SU-DHL-6 (cell line): ENCODE measurements around the gene GPR137.
A peak's percentile ranks its signal among the peaks of the same experiment; 100 is the strongest.
"Not testable (repeated sequence)": the region's sequence is repeated elsewhere in the genome, so short reads cannot be mapped to it uniquely, and the experiment has no call there.

Source experiments
- H2AFZ ChIP-seq: fragments of 200-600 bp; sonication (generic); 2 replicates; pipeline ENCODE4 v1.6.1; 2014; ENCODE audit warnings: low read depth, mild to moderate bottlenecking, moderate library complexity, mixed read lengths, antibody characterized with exemption, low read length; ENCODE audit not compliant: severe bottlenecking
- H3F3A ChIP-seq: fragments of 200-600 bp; shearing (Covaris generic); 2 replicates; pipeline ENCODE4 v1.6.0; 2016; ENCODE audit warnings: antibody characterized with exemption, mild to moderate bottlenecking; ENCODE audit not compliant: insufficient read depth
- H3K27ac ChIP-seq: fragments of 200-600 bp; sonication (generic); 2 replicates; pipeline ENCODE4 v1.5.1; 2016; ENCODE audit warnings: low read depth, mild to moderate bottlenecking, low read length, moderate library complexity, mixed read lengths
- H3K27me3 ChIP-seq: fragments of 200-600 bp; sonication (generic), shearing (Covaris generic); 2 replicates; pipeline ENCODE4 v1.6.0; 2014; ENCODE audit warnings: mild to moderate bottlenecking, low read length
- H3K36me3 ChIP-seq: fragments of 200-600 bp; sonication (generic); 2 replicates; pipeline ENCODE4 v1.6.1; 2014; ENCODE audit warnings: mild to moderate bottlenecking, low read length, mixed read lengths
- H3K4me2 ChIP-seq: fragments of 300-600, 200-600 bp; shearing (Covaris generic), sonication (generic); 2 replicates; pipeline ENCODE4 v1.6.0; 2014; ENCODE audit warnings: low read length, low read depth, mild to moderate bottlenecking; ENCODE audit not compliant: poor library complexity, severe bottlenecking
- H3K4me3 ChIP-seq: fragments of 200-600 bp; sonication (generic); 2 replicates; pipeline ENCODE4 v1.5.1; 2014; ENCODE audit warnings: antibody characterized with exemption, low read length, mild to moderate bottlenecking, mixed read lengths; ENCODE audit not compliant: insufficient read depth, poor library complexity, severe bottlenecking
- H3K79me2 ChIP-seq: fragments of 200-600 bp; sonication (generic); 2 replicates; pipeline ENCODE4 v1.6.1; 2014; ENCODE audit warnings: mild to moderate bottlenecking, low read length, moderate library complexity; ENCODE audit not compliant: insufficient read depth
- H3K9ac ChIP-seq: fragments of 200-600 bp; sonication (generic); 2 replicates; pipeline ENCODE4 v1.7.0; 2014; ENCODE audit warnings: mild to moderate bottlenecking, low read length
- H3K9me2 ChIP-seq: fragments of 200-600 bp; sonication (generic); replicated peaks from 2 replicates; pipeline ENCODE4 v1.6.1; 2014; ENCODE audit warnings: low read length; ENCODE audit not compliant: insufficient read depth
- H3K9me3 ChIP-seq: fragments of 200-600 bp; sonication (generic); 2 replicates; pipeline ENCODE4 v1.6.1; 2014; ENCODE audit warnings: low read length, mixed read lengths; ENCODE audit not compliant: insufficient read depth
- H4K20me1 ChIP-seq: fragments of 200-600 bp; sonication (generic); 2 replicates; pipeline ENCODE4 v1.6.1; 2014; ENCODE audit warnings: low read depth, mild to moderate bottlenecking, antibody characterized with exemption, low read length, moderate library complexity, mixed read lengths
- CTCF ChIP-seq: fragments of 200-600 bp; sonication (generic); IDR thresholded peaks from one replicate; pipeline ENCODE4 v1.5.1; 2017; ENCODE audit warnings: antibody characterized with exemption, mild to moderate bottlenecking, low read length, moderate library complexity; ENCODE audit not compliant: insufficient read depth, poor library complexity, severe bottlenecking
- EZH2phosphoT487 ChIP-seq: fragments of 200-600 bp; sonication (generic), shearing (Covaris generic); conservative IDR thresholded peaks from 2 replicates; pipeline ENCODE4 v1.6.1; 2018; ENCODE audit warnings: mild to moderate bottlenecking, antibody characterized with exemption, low read length, moderate library complexity, mixed read lengths

Gene GPR137

GRCh38 chr11:64306876-64307622, 21.4 kb downstream of the GPR137 start:
- Histone ChIP-seq H3K4me2 (peak overlapping the region; percentile 69), H3K36me3 (no peaks in the 10 kb centered on the region), H3K9ac (peak overlapping the region; percentile 95), H3F3A (peaks cover 4% of the 10 kb centered on the region; the same call in 1 of the 2 replicates), H3K4me3 (peak overlapping the region; percentile 97), H3K27ac (peak overlapping the region; percentile 66), H3K9me3 (no peaks in the 10 kb centered on the region), H4K20me1 (no peaks in the 10 kb centered on the region), H2AFZ (no peak overlapping the region), H3K79me2 (peaks cover 42% of the 10 kb centered on the region), H3K9me2 (no peaks in the 10 kb centered on the region), H3K27me3 (no peaks in the 10 kb centered on the region)
- TF ChIP-seq CTCF (no peak), EZH2phosphoT487 (no peak)

- not testable (repeated sequence) for H4K20me1 ChIP-seq, H3K9me2 ChIP-seq, H3K4me3 ChIP-seq, H3K36me3 ChIP-seq, H3F3A ChIP-seq, H3K9ac ChIP-seq, H3K27ac ChIP-seq, H3K27me3 ChIP-seq, H2AFZ ChIP-seq, H3K9me3 ChIP-seq
- Histone ChIP-seq H3K4me2 (peak overlapping the region; percentile 69), H3K79me2 (peaks cover 46% of the 10 kb centered on the region)
Observed at GRCh38 chr11:64307795-64308194, 22.1 kb downstream of the GPR137 start.

GRCh38 chr11:64312947-64313346, 27.3 kb downstream of the GPR137 start:
- Histone ChIP-seq H3K79me2 (peaks cover 34% of the 10 kb centered on the region), H3K27me3 (no peaks in the 10 kb centered on the region), H3K4me3 (no peak overlapping the region), H3K4me2 (no peak overlapping the region), H2AFZ (no peak overlapping the region), H4K20me1 (no peaks in the 10 kb centered on the region; the same call in 1 of the 2 replicates), H3K36me3 (no peaks in the 10 kb centered on the region), H3F3A (peaks cover 24% of the 10 kb centered on the region), H3K9ac (no peak overlapping the region), H3K9me2 (no peaks in the 10 kb centered on the region), H3K9me3 (no peaks in the 10 kb centered on the region), H3K27ac (no peak overlapping the region)
- no peak for TF ChIP-seq CTCF
- no peak for TF ChIP-seq EZH2phosphoT487

- Histone ChIP-seq H3K9ac (no peak overlapping the region), H3K9me2 (no peaks in the 10 kb centered on the region), H2AFZ (no peak overlapping the region), H3F3A (peaks cover 24% of the 10 kb centered on the region), H4K20me1 (no peaks in the 10 kb centered on the region; the same call in 1 of the 2 replicates), H3K27ac (no peak overlapping the region), H3K4me2 (no peak overlapping the region), H3K4me3 (no peak overlapping the region), H3K36me3 (no peaks in the 10 kb centered on the region), H3K27me3 (no peaks in the 10 kb centered on the region), H3K9me3 (no peaks in the 10 kb centered on the region), H3K79me2 (peaks cover 31% of the 10 kb centered on the region)
- no peak for TF ChIP-seq CTCF
- TF ChIP-seq EZH2phosphoT487: no peak
Observed at GRCh38 chr11:64313491-64314145, 28.0 kb downstream of the GPR137 start.
